Stimulated activated naive CD4-positive, alpha-beta T cell (primary cell): ENCODE data around the gene BICD2.
A peak's percentile ranks its signal among the peaks of the same experiment; 100 is the strongest.

ENCODE experiments used
- DNase-seq, 6 experiments: peaks; one replicate each; lab custom pipeline; 2025; lab: John Stamatoyannopoulos, UW

BICD2 gene

DNA sequence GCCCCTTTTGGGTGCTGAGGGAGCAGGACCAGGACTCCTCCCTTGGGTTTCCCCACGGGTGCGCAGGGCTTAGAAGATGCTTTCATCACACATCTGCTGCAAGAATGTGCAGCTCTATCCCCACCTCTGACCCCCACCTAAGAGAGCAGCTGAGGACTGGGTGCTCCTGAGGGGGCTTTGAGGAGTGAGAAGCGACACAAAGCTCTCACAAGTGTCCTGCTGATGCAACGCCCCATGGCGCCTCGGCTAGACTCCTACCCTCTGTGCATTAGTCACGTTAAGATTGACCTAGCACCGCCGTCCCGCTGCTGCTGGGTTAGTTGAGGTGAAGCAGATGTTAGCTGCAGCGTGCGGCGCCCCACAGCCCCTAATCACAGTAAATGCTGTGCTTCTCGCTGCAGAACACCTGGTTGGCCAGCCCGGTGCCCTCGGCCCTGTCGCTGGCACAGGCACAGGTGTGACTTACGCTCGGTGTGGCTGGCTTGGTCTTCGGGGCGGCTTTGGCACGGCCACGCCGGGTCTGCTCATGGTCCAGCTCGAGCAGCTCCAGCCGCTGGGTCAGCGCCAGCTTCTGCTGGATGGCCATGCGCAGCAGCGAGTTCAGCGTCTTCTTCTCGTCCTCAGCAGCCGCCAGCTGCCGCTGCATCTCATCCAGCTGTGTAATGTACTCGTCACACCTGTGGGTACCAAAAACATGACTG, 49.7 kb downstream of the BICD2 start:
- DNase-seq = no peak

DNA sequence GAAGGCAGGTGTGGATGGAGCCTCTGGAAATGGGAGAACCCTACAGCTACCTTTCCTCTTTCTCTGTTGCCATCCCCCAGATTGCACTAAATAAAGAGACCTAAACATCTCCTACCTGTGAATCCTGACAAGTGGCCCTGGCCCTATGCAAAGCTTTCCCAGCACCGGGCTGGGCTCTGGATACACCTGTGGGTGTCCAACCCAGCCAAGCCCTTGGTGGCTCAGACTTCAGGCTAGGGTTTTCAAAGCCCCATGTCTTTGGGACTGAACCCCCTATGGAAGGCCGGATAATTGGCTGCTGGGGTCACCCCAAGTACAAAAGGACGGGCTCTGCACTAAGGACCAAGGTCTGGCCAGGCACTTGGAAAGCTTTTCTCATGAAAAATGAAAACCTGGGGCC, 50.6 kb downstream of the BICD2 start:
- DNase-seq = no peak

GRCh38 chr9:92713528-92713927, 51.1 kb downstream of the BICD2 start:
- DNase-seq = no peak

GRCh38 chr9:92712767-92713166, 51.9 kb downstream of the BICD2 start:
- no peak for DNase-seq

GRCh38 chr9:92711844-92712243, 52.8 kb downstream of the BICD2 start:
- DNase-seq = peak in 1 of 6 experiments; percentile 7

GRCh38 chr9:92711146-92711545, 53.5 kb downstream of the BICD2 start:
- DNase-seq = no peak

- no peak for DNase-seq
Measured at GRCh38 chr9:92710368-92710767, 54.3 kb downstream of the BICD2 start.

DNA sequence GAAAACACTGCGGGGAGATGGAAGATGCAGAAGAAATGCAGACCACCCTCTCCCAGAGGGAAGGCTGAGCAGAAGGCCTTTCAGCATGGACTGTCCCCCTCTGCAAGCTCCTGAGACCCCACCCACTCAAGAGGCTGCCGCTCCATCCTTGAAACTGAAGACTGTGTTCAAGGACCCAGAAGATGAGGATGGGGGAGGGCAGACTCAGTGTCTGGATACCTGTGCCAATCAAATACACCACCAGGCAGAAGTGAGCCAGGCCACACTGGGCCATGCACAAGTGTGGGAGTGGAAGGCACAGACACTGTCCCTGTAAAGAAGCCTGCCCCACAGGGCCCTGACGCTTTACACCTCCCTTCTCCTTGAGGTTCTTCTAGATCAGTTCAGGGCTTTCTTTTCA, 54.7 kb downstream of the BICD2 start:
- DNase-seq = no peak

DNA sequence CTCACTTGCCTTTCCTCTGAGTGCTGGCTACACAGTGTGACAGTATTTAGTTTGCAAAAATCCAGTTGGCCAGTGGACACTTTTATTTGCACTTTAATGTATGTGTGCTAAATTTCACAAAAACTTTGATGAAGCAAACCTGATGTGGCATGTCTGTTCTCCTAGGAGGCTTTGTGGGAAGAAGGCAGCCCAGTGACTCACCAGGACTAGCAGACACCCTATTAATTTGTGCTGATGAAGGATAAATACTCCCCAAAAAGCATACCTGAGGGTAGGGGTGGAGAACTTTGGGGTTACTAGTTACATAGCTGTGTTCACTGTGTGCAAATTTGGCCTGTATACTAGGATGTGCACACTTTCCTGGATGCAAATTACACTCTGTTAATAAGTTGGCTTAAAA, 55.4 kb downstream of the BICD2 start:
- DNase-seq = no peak

- no peak for DNase-seq
Measured at GRCh38 chr9:92707530-92707929, 57.1 kb downstream of the BICD2 start.

- peak in 1 of 6 experiments; percentile 4 for DNase-seq
Measured at GRCh38 chr9:92706218-92706940, 58.3 kb downstream of the BICD2 start.

DNA sequence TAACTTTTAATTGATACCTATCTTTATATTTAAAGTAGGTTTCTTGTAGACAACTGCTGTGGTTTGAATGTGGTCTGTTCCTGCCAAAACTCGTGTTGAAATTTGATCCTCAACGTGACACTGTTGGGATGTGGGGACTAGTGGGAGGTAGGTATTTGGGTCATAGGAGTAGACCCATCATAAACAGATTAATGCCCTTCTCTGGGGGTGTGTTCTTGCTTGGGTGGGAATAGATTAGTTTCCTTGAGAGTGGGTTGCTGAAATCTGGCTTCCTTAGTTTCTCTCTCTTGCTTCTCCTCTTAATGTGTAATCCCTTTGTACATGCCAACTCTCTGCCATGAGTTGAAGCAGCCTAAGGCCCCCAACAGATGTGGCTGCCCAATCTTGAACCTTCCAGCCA, 60.1 kb downstream of the BICD2 start:
- no peak for DNase-seq

GRCh38 chr9:92696619-92697018, 68.0 kb downstream of the BICD2 start:
- no peak for DNase-seq

DNA sequence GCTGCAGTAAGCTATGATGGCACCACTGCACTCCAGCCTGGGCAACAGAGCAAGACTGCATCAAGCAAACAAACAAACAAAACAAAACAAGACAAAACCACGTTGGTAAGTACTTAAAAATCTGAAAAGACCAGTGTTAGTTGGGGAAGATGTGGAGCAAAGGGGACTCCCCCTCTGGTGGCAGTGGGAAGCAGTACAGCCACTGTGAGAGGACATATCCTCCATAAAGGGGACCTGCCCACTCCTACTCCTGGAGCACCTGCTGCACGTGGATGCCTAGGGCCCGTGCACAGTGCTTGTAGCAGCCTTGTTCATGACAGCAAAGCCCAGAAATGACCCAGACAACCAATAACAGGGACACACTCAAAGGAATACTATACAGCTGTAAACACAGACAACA, 77.7 kb downstream of the BICD2 start:
- no peak for DNase-seq

DNA sequence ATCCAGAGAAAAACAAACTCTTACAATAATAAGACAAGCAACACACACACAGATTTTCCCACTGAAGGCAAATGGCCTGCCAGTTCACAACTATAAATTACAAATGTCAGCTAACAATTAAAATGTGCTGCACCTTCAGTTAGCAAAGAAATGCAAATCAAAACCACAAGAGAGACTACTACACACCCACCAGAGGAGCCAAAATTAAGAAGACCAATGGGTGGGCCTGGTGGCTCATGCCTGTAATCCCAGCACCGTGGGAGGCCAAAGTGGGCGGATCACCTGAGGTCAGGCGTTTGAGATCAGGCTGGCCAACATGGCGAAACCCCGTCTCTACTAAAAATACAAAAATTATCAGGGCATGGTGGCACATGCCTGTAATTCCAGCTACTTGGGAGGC, 79.6 kb downstream of the BICD2 start:
- DNase-seq = no peak

GRCh38 chr9:92682269-92682668, 82.4 kb downstream of the BICD2 start:
- no peak for DNase-seq

DNA sequence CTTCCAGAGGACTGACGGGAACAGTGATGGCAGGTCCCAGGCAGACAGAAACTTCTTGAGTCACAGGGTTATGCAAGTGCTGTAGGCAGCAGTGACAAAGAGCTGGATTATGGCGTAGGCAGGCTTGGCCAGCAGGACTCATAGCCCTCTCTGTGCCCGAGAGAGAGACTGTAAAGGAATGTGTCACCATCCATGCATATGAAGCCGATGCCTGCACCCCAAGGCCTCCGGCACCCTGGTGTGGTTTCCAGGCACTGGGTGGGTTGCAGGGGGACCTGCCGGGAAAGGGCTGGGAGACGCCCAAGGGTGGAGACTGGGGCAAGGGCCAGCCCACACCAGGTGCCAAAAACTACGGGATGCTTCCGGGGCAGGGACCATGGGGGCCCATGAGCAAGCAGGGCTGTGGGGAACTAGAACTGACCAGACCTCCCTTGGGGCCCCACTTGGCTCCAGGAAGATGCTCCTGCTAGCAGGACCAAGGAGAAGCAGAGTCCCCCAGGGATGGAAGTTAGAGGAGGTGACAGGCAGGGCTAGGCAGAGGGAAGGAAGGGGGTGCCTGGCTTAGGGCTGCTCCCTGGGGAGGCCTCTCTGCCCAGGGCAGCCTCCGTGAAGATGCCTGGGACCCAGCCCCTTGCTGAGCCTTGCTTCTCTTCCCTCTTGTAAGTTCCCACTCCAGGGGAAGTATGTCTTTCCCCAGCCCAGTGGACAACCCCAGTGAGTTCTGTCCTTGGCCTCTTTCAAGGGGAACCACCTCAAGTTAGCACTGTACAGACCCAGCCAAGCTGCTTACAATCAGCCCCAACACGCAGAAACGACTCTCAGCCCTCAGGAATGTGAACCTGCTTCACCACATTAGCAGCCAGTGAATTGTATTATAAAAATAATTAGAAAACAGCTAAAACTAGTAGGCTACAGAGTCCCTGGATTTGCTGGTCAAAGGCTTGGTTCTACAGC, 84.2 kb downstream of the BICD2 start:
- no peak for DNase-seq

DNA sequence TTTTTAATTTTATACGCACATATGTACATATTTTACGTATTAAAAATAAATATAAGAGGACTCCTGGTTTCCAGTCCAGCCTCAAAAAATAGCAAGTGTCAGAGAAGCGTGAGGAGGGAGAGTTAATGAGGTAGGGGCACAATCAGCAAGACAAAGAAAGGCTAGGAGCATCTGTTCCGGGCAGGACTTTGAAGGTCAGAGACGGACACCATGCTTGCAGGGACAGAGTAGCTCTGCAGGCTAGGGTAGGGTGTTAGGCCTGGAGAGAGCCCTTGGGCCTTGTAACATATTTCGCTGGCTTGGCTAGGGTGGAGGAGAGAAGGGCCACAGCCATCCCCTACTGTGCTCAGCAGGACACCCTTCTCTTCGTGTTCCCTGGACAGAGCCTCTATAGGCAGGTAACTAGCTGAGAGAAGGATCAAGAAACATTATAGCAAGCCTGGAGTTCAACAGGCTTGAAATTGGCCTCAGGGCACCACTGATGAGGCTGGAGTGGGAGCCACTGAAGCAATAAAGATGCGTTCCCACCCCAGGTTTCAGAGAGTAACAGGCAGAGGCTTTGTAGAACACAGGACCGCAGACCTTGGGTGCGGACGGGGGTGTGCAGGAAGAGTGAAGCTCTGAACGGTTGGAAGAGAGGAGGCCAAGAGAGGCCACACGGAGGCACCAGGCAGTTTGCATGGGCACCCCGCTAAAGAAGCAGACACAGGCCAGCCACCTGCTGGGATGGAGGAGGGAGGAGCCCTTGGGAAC, 85.0 kb downstream of the BICD2 start:
- DNase-seq = no peak

- peak in 1 of 6 experiments; percentile 2 for DNase-seq
Measured at GRCh38 chr9:92671323-92671722, 93.3 kb downstream of the BICD2 start.

GRCh38 chr9:92669890-92670708, 94.5 kb downstream of the BICD2 start, which contains the start of gene IPPK:
TSS of gene IPPK (minus strand) at chr9:92670131. CDS start at chr9:92669988, 143 bp downstream.
- peak; percentile 91 to 96 (median 94) for DNase-seq

- DNase-seq = peak in 3 of 6 experiments; percentile 39 to 58 (median 44)
Measured at GRCh38 chr9:92669527-92669889, 95.1 kb downstream of the BICD2 start.
